ENCODE data around the gene HOXB3.

Gene HOXB3

GRCh38 chr17:48500435-48501426 is 89.3 kb downstream of the HOXB3 start:
- peaks cover 4% of the 10 kb centered on the region for H3K4me1 ChIP-seq (ENCODE audit: control insufficient read depth, insufficient read depth, low read length)
- no peaks in the 10 kb centered on the region for H3K36me3 ChIP-seq (ENCODE audit: control insufficient read depth, insufficient read depth, low read length)
- no peak overlapping the region for H3K9ac ChIP-seq (ENCODE audit: low read length)
- no peaks in the 10 kb centered on the region for H3K9me3 ChIP-seq (ENCODE audit: control insufficient read depth, low read length)
- no peak overlapping the region for H3K4me3 ChIP-seq (ENCODE audit: low read length)
- H3K27me3 ChIP-seq (ENCODE audit: control insufficient read depth, insufficient read depth, low read length), result peaks cover 21% of the 10 kb centered on the region

- Histone ChIP-seq H3K4me3 (ENCODE audit: low read length) (no peak overlapping the region), H3K27me3 (ENCODE audit: control insufficient read depth, insufficient read depth, low read length) (peaks cover 21% of the 10 kb centered on the region), H3K9me3 (ENCODE audit: control insufficient read depth, low read length) (no peaks in the 10 kb centered on the region), H3K9ac (ENCODE audit: low read length) (no peak overlapping the region), H3K4me1 (ENCODE audit: control insufficient read depth, insufficient read depth, low read length) (peaks cover 1% of the 10 kb centered on the region), H3K36me3 (ENCODE audit: control insufficient read depth, insufficient read depth, low read length) (no peaks in the 10 kb centered on the region)
These were observed 90.2 kb downstream of the HOXB3 start for GRCh38 chr17:48499735-48500434.

GRCh38 chr17:48499248-48499647 is 90.8 kb downstream of the HOXB3 start:
- H3K36me3 ChIP-seq (ENCODE audit: control insufficient read depth, insufficient read depth, low read length), result no peaks in the 10 kb centered on the region
- H3K4me1 ChIP-seq (ENCODE audit: control insufficient read depth, insufficient read depth, low read length), result no peaks in the 10 kb centered on the region
- H3K4me3 ChIP-seq (ENCODE audit: low read length), result no peak overlapping the region
- no peak overlapping the region for H3K9ac ChIP-seq (ENCODE audit: low read length)
- H3K27me3 ChIP-seq (ENCODE audit: control insufficient read depth, insufficient read depth, low read length), result peaks cover 25% of the 10 kb centered on the region
- no peaks in the 10 kb centered on the region for H3K9me3 ChIP-seq (ENCODE audit: control insufficient read depth, low read length)

Data from mucosa of stomach (tissue), 1 donor.